LNCAP (cell line): ENCODE data around the gene DHRSX.

Experiments used
- CTCF ChIP-seq: fragments of 450-650 bp; IDR thresholded peaks from 2 replicates; pipeline ENCODE4 v1.5.1; 2017; ENCODE audit warnings: mild to moderate bottlenecking

The DHRSX gene

GRCh38 chrX:2410279-2411020 is 90.3 kb downstream of the DHRSX start:
- no peak for TF ChIP-seq CTCF

DNA sequence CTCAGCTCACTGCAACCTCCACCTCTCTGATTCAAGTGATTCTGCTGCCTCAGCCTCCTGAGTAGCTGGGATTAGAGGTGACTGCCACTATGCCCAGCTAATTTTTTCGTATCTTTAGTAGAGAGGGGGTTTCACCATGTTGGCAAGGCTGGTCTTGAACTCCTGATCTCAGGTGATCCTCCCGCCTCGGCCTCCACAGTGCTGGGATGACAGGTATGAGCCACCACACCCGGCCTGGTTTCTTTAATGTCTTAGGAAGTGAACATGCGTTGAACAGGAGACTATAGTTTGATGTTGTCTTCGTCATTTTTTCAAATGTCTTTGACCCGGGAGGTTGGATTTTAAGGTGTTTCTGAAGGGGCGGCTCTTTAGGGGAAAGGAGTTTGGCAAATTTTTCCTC is 91.0 kb downstream of the DHRSX start:
- no peak for TF ChIP-seq CTCF

DNA sequence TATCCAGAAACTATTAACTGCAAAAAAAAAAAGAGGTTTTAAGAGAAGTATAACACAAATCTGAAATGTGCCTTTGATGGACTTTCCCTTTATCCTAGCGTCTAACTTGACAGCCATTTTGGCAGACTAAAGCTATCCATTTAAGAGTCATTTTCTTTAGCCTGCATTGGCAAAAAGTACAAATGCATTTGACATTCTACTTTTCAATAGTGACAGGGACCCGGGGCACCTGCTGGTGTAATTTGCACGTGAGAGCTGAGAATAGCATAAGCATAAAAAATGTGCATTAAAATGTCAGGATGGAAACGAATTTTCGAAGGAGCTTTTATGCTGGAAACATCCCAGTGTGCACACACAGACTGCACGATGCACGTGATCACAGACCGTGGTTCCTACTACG is 91.9 kb downstream of the DHRSX start:
- no peak for TF ChIP-seq CTCF

GRCh38 chrX:2406891-2407518 is 93.8 kb downstream of the DHRSX start:
- TF ChIP-seq CTCF = no peak

DNA sequence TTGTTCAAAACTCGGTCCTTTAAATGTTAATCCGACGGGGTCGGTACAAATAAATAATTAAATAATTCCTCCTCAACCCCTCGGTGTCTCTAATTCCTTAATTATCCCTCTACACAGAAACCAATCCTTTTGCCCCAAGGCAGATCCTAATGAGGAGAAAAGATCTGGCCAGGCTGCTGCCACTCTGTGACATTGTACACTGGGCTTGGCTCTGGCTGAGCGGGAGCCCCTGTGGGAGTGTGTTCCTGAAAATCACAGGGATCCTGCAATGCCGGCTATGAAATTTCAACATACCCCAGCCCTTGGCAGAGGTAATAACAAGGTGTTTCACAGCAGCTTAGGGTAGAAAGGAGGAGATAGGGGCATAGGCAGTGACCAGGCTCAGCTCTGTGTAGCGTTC is 96.0 kb downstream of the DHRSX start:
- TF ChIP-seq CTCF = no peak

- TF ChIP-seq CTCF = no peak
Measured at GRCh38 chrX:2402361-2402690, 98.5 kb downstream of the DHRSX start.

DNA sequence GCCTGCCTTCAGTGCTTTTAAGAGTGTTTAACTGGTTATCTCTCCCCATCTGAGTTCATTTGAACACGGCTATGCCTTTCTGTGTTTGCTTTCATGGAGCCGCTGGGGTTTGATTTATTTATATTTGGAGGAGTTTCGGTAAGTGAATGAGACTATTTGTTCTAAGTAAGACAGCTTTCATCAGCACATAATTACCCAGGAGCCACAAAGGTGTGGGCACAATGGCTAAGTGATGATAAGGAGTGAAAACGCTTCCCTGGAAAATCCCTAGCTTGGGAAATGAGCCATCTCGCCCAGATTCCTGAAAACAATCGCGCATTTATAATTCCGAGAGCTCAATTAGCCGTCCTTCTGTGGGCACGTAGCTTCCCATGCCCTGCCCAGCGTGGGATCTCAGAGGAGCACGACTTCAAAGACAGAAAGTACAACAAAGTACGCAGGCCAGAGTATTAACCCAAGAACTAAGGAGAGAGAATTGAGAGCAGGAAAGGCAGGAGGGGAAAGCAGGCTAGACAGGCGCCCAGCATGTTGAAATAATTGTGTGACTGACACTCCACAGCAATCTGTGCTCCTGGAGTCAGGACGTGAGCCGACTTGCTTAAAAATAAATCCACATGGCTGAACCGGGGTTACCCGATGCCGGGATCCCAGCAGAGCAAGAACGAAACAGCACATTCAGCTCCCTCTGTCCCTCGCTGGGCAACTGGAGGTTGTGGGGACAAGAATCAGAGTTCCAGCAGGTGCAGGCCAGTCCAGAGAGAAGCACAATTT is 99.0 kb downstream of the DHRSX start:
- TF ChIP-seq CTCF = no peak
